Measurements from ENCODE around the gene TTF2.

Gene TTF2

GRCh38 chr1:117087686-117088085 lies 27.6 kb downstream of the TTF2 start:
- Histone ChIP-seq H3K9me3 (ENCODE audit: low read depth, low read length) (no peaks in the 10 kb centered on the region), H3K4me3 (no peak overlapping the region), H3K27ac (no peak overlapping the region), H3K9ac (ENCODE audit: insufficient read length) (no peak overlapping the region), H3K36me3 (ENCODE audit: insufficient read depth, low read length) (peaks cover 40% of the 10 kb centered on the region)
- DNase-seq (ENCODE audit: low read depth, low spot score) = no peak
- TF ChIP-seq POLR2AphosphoS5 (IDR thresholded peaks at IDR 0.05; ENCODE audit: borderline replicate concordance, low read depth, low read length) (no peak), EZH2 (IDR thresholded peaks at IDR 0.05) (no peak), FOXP2 (optimal IDR thresholded peaks at IDR 0.05; ENCODE audit: control extremely low read depth, extremely low read length, insufficient read depth) (no peak)

GRCh38 chr1:117089996-117090395 lies 29.9 kb downstream of the TTF2 start:
- Histone ChIP-seq H3K27ac (no peak overlapping the region), H3K4me3 (no peak overlapping the region), H3K9me3 (ENCODE audit: low read depth, low read length) (no peaks in the 10 kb centered on the region), H3K36me3 (ENCODE audit: insufficient read depth, low read length) (peaks cover 58% of the 10 kb centered on the region), H3K9ac (ENCODE audit: insufficient read length) (no peak overlapping the region)
- DNase-seq (ENCODE audit: low read depth, low spot score) = no peak
- TF ChIP-seq EZH2 (IDR thresholded peaks at IDR 0.05) (no peak), POLR2AphosphoS5 (IDR thresholded peaks at IDR 0.05; ENCODE audit: borderline replicate concordance, low read depth, low read length) (no peak), FOXP2 (optimal IDR thresholded peaks at IDR 0.05; ENCODE audit: control extremely low read depth, extremely low read length, insufficient read depth) (no peak)

- H3K9ac ChIP-seq (ENCODE audit: insufficient read length) = no peak overlapping the region
Measured at GRCh38 chr1:117092594-117092993, 32.5 kb downstream of the TTF2 start.

GRCh38 chr1:117093091-117093534 lies 33.0 kb downstream of the TTF2 start:
- no peak for DNase-seq (ENCODE audit: low read depth, low spot score)
- Histone ChIP-seq H3K36me3 (ENCODE audit: insufficient read depth, low read length) (peaks cover 69% of the 10 kb centered on the region), H3K4me3 (no peak overlapping the region), H3K9ac (ENCODE audit: insufficient read length) (no peak overlapping the region), H3K9me3 (ENCODE audit: low read depth, low read length) (no peaks in the 10 kb centered on the region), H3K27ac (no peak overlapping the region)
- TF ChIP-seq POLR2AphosphoS5 (IDR thresholded peaks at IDR 0.05; ENCODE audit: borderline replicate concordance, low read depth, low read length) (no peak), EZH2 (IDR thresholded peaks at IDR 0.05) (no peak), FOXP2 (optimal IDR thresholded peaks at IDR 0.05; ENCODE audit: control extremely low read depth, extremely low read length, insufficient read depth) (no peak)

More at GRCh38 chr1:117092594-117092993, 32.5 kb downstream of the TTF2 start:
- TF ChIP-seq EZH2 (IDR thresholded peaks at IDR 0.05) (no peak), FOXP2 (optimal IDR thresholded peaks at IDR 0.05; ENCODE audit: control extremely low read depth, extremely low read length, insufficient read depth) (no peak), POLR2AphosphoS5 (IDR thresholded peaks at IDR 0.05; ENCODE audit: borderline replicate concordance, low read depth, low read length) (no peak)
- Histone ChIP-seq H3K27ac (no peak overlapping the region), H3K36me3 (ENCODE audit: insufficient read depth, low read length) (peaks cover 67% of the 10 kb centered on the region), H3K9me3 (ENCODE audit: low read depth, low read length) (no peaks in the 10 kb centered on the region), H3K4me3 (no peak overlapping the region)
- DNase-seq (ENCODE audit: low read depth, low spot score) = no peak

- H3K27ac ChIP-seq = no peak overlapping the region
- H3K36me3 ChIP-seq (ENCODE audit: insufficient read depth, low read length) = peaks cover 72% of the 10 kb centered on the region
- no peak overlapping the region for H3K9ac ChIP-seq (ENCODE audit: insufficient read length)
Measured at GRCh38 chr1:117093870-117094621, 33.9 kb downstream of the TTF2 start.

GRCh38 chr1:117094841-117095604 lies 34.9 kb downstream of the TTF2 start:
- no peak for DNase-seq (ENCODE audit: low read depth, low spot score)
- no peak overlapping the region for H3K9ac ChIP-seq (ENCODE audit: insufficient read length)
- no peak overlapping the region for H3K4me3 ChIP-seq
- TF ChIP-seq FOXP2 (optimal IDR thresholded peaks at IDR 0.05; ENCODE audit: control extremely low read depth, extremely low read length, insufficient read depth) (no peak), POLR2AphosphoS5 (IDR thresholded peaks at IDR 0.05; ENCODE audit: borderline replicate concordance, low read depth, low read length) (no peak)
- peaks cover 69% of the 10 kb centered on the region for H3K36me3 ChIP-seq (ENCODE audit: insufficient read depth, low read length)
- no peaks in the 10 kb centered on the region for H3K9me3 ChIP-seq (ENCODE audit: low read depth, low read length)
- H3K27ac ChIP-seq = no peak overlapping the region

More at GRCh38 chr1:117093870-117094621, 33.9 kb downstream of the TTF2 start:
- Histone ChIP-seq H3K4me3 (no peak overlapping the region), H3K9me3 (ENCODE audit: low read depth, low read length) (no peaks in the 10 kb centered on the region)
- TF ChIP-seq POLR2AphosphoS5 (IDR thresholded peaks at IDR 0.05; ENCODE audit: borderline replicate concordance, low read depth, low read length) = no peak
- no peak for TF ChIP-seq EZH2 (IDR thresholded peaks at IDR 0.05)
- no peak for TF ChIP-seq FOXP2 (optimal IDR thresholded peaks at IDR 0.05; ENCODE audit: control extremely low read depth, extremely low read length, insufficient read depth)
- no peak for DNase-seq (ENCODE audit: low read depth, low spot score)

- TF ChIP-seq FOXP2 (optimal IDR thresholded peaks at IDR 0.05; ENCODE audit: control extremely low read depth, extremely low read length, insufficient read depth) (no peak), POLR2AphosphoS5 (IDR thresholded peaks at IDR 0.05; ENCODE audit: borderline replicate concordance, low read depth, low read length) (no peak), EZH2 (IDR thresholded peaks at IDR 0.05) (no peak)
- Histone ChIP-seq H3K4me3 (no peak overlapping the region), H3K9ac (ENCODE audit: insufficient read length) (no peak overlapping the region), H3K27ac (no peak overlapping the region), H3K9me3 (ENCODE audit: low read depth, low read length) (no peaks in the 10 kb centered on the region), H3K36me3 (ENCODE audit: insufficient read depth, low read length) (peaks cover 62% of the 10 kb centered on the region)
- DNase-seq (ENCODE audit: low read depth, low spot score) = no peak
Measured at GRCh38 chr1:117096951-117097408, 36.9 kb downstream of the TTF2 start.

- peaks cover 64% of the 10 kb centered on the region for H3K36me3 ChIP-seq (ENCODE audit: insufficient read depth, low read length)
- H3K27ac ChIP-seq = no peak overlapping the region
- no peak overlapping the region for H3K9ac ChIP-seq (ENCODE audit: insufficient read length)
- no peaks in the 10 kb centered on the region for H3K9me3 ChIP-seq (ENCODE audit: low read depth, low read length)
- DNase-seq (ENCODE audit: low read depth, low spot score) = no peak
- no peak overlapping the region for H3K4me3 ChIP-seq
- no peak for TF ChIP-seq EZH2 (IDR thresholded peaks at IDR 0.05)
- TF ChIP-seq FOXP2 (optimal IDR thresholded peaks at IDR 0.05; ENCODE audit: control extremely low read depth, extremely low read length, insufficient read depth) = no peak
- TF ChIP-seq POLR2AphosphoS5 (IDR thresholded peaks at IDR 0.05; ENCODE audit: borderline replicate concordance, low read depth, low read length) = no peak
Measured at GRCh38 chr1:117097443-117097842, 37.3 kb downstream of the TTF2 start.
